SU-DHL-6 (cell line): ENCODE data around the gene ZDHHC8.

Source experiments
- H2AFZ ChIP-seq: fragments of 200-600 bp; sonication (generic); 2 replicates; pipeline ENCODE4 v1.6.1; 2014; ENCODE audit warnings: low read depth, mild to moderate bottlenecking, moderate library complexity, mixed read lengths, antibody characterized with exemption, low read length; ENCODE audit not compliant: severe bottlenecking
- H3F3A ChIP-seq: fragments of 200-600 bp; shearing (Covaris generic); 2 replicates; pipeline ENCODE4 v1.6.0; 2016; ENCODE audit warnings: antibody characterized with exemption, mild to moderate bottlenecking; ENCODE audit not compliant: insufficient read depth
- H3K27ac ChIP-seq: fragments of 200-600 bp; sonication (generic); 2 replicates; pipeline ENCODE4 v1.5.1; 2016; ENCODE audit warnings: low read depth, mild to moderate bottlenecking, low read length, moderate library complexity, mixed read lengths
- H3K27me3 ChIP-seq: fragments of 200-600 bp; sonication (generic), shearing (Covaris generic); 2 replicates; pipeline ENCODE4 v1.6.0; 2014; ENCODE audit warnings: mild to moderate bottlenecking, low read length
- H3K36me3 ChIP-seq: fragments of 200-600 bp; sonication (generic); 2 replicates; pipeline ENCODE4 v1.6.1; 2014; ENCODE audit warnings: mild to moderate bottlenecking, low read length, mixed read lengths
- H3K4me2 ChIP-seq: fragments of 300-600, 200-600 bp; shearing (Covaris generic), sonication (generic); 2 replicates; pipeline ENCODE4 v1.6.0; 2014; ENCODE audit warnings: low read length, low read depth, mild to moderate bottlenecking; ENCODE audit not compliant: poor library complexity, severe bottlenecking
- H3K4me3 ChIP-seq: fragments of 200-600 bp; sonication (generic); 2 replicates; pipeline ENCODE4 v1.5.1; 2014; ENCODE audit warnings: antibody characterized with exemption, low read length, mild to moderate bottlenecking, mixed read lengths; ENCODE audit not compliant: insufficient read depth, poor library complexity, severe bottlenecking
- H3K79me2 ChIP-seq: fragments of 200-600 bp; sonication (generic); 2 replicates; pipeline ENCODE4 v1.6.1; 2014; ENCODE audit warnings: mild to moderate bottlenecking, low read length, moderate library complexity; ENCODE audit not compliant: insufficient read depth
- H3K9ac ChIP-seq: fragments of 200-600 bp; sonication (generic); 2 replicates; pipeline ENCODE4 v1.7.0; 2014; ENCODE audit warnings: mild to moderate bottlenecking, low read length
- H3K9me2 ChIP-seq: fragments of 200-600 bp; sonication (generic); replicated peaks from 2 replicates; pipeline ENCODE4 v1.6.1; 2014; ENCODE audit warnings: low read length; ENCODE audit not compliant: insufficient read depth
- H3K9me3 ChIP-seq: fragments of 200-600 bp; sonication (generic); 2 replicates; pipeline ENCODE4 v1.6.1; 2014; ENCODE audit warnings: low read length, mixed read lengths; ENCODE audit not compliant: insufficient read depth
- H4K20me1 ChIP-seq: fragments of 200-600 bp; sonication (generic); 2 replicates; pipeline ENCODE4 v1.6.1; 2014; ENCODE audit warnings: low read depth, mild to moderate bottlenecking, antibody characterized with exemption, low read length, moderate library complexity, mixed read lengths
- EZH2phosphoT487 ChIP-seq: fragments of 200-600 bp; sonication (generic), shearing (Covaris generic); conservative IDR thresholded peaks from 2 replicates; pipeline ENCODE4 v1.6.1; 2018; ENCODE audit warnings: mild to moderate bottlenecking, antibody characterized with exemption, low read length, moderate library complexity, mixed read lengths
- TF ChIP-seq, protein P1 (sequence below): fragments of 200-600 bp; sonication (generic); IDR thresholded peaks from one replicate; pipeline ENCODE4 v1.5.1; 2017; ENCODE audit warnings: antibody characterized with exemption, mild to moderate bottlenecking, low read length, moderate library complexity; ENCODE audit not compliant: insufficient read depth, poor library complexity, severe bottlenecking

Gene ZDHHC8

DNA sequence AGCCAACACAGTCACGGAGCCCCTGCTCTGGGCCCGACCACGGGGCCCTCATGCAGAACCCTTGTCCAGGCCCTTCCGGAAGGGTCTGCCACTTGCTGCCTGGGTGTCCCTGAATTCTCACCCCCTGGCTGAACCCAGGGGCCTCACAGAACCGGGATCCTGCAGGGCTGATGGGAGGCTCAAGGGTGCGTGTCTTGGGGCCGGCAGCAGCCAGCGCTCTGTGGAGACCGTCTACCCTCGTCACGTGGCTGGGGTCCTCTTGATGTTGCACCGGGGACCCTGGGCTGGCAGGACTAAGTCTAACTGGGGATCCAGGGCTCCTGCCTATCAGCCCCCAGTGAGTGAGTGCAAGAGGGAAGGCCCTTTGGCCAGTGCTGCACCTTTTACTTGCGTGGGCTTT lies 38.6 kb downstream of the ZDHHC8 start:
- Histone ChIP-seq H3K4me3 (no peak overlapping the region), H3K79me2 (no peaks in the 10 kb centered on the region), H3K4me2 (no peak overlapping the region), H4K20me1 (no peaks in the 10 kb centered on the region), H3F3A (no peaks in the 10 kb centered on the region), H3K27ac (no peak overlapping the region), H2AFZ (no peak overlapping the region), H3K36me3 (no peaks in the 10 kb centered on the region), H3K9me2 (no peaks in the 10 kb centered on the region), H3K9me3 (no peaks in the 10 kb centered on the region), H3K9ac (no peak overlapping the region), H3K27me3 (no peaks in the 10 kb centered on the region)
- TF ChIP-seq, protein P1, sequence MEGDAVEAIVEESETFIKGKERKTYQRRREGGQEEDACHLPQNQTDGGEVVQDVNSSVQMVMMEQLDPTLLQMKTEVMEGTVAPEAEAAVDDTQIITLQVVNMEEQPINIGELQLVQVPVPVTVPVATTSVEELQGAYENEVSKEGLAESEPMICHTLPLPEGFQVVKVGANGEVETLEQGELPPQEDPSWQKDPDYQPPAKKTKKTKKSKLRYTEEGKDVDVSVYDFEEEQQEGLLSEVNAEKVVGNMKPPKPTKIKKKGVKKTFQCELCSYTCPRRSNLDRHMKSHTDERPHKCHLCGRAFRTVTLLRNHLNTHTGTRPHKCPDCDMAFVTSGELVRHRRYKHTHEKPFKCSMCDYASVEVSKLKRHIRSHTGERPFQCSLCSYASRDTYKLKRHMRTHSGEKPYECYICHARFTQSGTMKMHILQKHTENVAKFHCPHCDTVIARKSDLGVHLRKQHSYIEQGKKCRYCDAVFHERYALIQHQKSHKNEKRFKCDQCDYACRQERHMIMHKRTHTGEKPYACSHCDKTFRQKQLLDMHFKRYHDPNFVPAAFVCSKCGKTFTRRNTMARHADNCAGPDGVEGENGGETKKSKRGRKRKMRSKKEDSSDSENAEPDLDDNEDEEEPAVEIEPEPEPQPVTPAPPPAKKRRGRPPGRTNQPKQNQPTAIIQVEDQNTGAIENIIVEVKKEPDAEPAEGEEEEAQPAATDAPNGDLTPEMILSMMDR: no peak
- TF ChIP-seq EZH2phosphoT487: no peak

DNA sequence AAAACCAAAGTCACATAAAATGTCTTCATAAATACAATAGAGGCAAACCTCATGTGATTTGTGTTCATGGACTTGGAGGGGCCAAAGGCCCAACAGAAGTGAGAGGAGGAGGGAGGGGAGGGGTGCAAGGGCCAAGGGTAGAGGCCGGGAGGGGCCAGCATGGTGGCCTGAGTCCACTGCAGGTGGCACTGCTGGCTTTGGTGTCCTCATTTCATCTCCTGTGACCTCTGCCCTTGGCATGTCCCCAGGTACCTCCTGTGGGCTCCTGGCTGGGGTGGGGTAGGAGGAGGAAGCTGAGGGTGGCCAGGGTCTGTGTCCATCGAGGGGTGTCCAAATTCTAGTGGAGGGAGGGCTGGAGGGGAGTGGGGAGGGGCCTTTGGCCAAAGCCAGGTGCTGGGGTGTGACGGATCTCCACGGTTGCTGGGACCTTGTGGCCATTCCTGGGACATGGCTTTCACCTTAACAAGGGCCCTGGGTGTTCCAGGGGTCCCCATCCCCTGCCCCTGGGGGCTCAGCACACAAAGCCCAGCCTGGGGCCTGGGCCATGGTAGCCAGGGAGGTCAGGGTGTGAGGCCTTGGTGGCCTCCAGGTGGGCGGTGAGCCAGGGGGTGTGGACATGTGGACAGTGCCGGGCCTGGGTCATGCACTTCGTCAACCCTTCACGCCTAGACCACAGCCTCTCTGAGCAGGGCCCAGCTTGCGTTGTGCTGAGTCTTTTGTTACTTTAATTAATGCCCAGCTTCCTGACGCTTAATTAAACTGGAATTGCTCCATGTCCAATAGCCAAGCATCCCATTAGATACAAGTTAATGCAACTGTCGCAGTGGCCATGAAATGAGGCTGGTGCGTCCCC lies 39.9 kb downstream of the ZDHHC8 start:
- Histone ChIP-seq H3K9me2 (no peaks in the 10 kb centered on the region), H2AFZ (no peak overlapping the region), H3K79me2 (no peaks in the 10 kb centered on the region), H3K9ac (no peak overlapping the region), H3K9me3 (no peaks in the 10 kb centered on the region), H3K4me3 (no peak overlapping the region), H3K27ac (no peak overlapping the region), H4K20me1 (no peaks in the 10 kb centered on the region), H3K4me2 (no peak overlapping the region), H3F3A (no peaks in the 10 kb centered on the region), H3K27me3 (no peaks in the 10 kb centered on the region), H3K36me3 (no peaks in the 10 kb centered on the region)
- no peak for TF ChIP-seq EZH2phosphoT487
- TF ChIP-seq, protein P1: no peak

DNA sequence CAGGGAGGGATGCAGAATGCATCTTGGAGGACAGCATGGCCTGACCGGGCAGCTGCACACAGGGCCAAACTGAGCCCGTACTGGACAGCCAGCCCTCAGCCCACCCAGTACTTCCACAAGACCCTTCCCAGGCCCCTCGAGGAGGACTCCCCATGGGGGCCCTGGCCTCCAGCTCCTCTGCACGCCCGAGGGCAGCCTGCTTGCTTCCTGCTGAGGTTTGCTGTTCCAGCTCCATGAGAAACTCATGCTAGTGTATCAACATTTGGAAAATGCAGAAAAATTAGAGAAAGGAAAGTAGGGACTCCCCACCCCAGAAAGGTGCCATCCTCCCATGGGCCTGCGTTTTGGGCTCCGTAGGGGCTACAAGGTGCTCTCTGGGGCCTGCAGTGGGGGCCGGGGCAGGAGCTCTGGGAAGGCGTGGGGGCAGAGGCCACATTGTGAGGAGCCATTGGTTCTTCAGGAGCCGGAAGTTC lies 40.6 kb downstream of the ZDHHC8 start:
- Histone ChIP-seq H3K4me3 (no peak overlapping the region), H3K9me2 (no peaks in the 10 kb centered on the region), H3K9ac (no peak overlapping the region), H4K20me1 (no peaks in the 10 kb centered on the region), H3K9me3 (no peaks in the 10 kb centered on the region), H3K36me3 (no peaks in the 10 kb centered on the region), H3K79me2 (no peaks in the 10 kb centered on the region), H2AFZ (no peak overlapping the region), H3K27me3 (no peaks in the 10 kb centered on the region), H3K4me2 (no peak overlapping the region), H3F3A (no peaks in the 10 kb centered on the region), H3K27ac (no peak overlapping the region)
- no peak for TF ChIP-seq EZH2phosphoT487
- TF ChIP-seq, protein P1: no peak
